Mesenchymal stem cell (in vitro differentiated cells and primary cell): ENCODE measurements around the gene COL4A2.

Source experiments
- DNase-seq: peaks from one replicate; pipeline ENCODE4 v3.0.0-alpha.2; 2013
- H2AFZ ChIP-seq: one replicate; pipeline ENCODE4 v1.6.1; 2013; ENCODE audit warnings: low read depth, mild to moderate bottlenecking, control low read depth, inconsistent platforms, low read length, moderate library complexity
- H2AK5ac ChIP-seq: 2 replicates; pipeline ENCODE4 v1.6.1; 2013; ENCODE audit warnings: low read length, moderate library complexity, mild to moderate bottlenecking, inconsistent platforms; ENCODE audit not compliant: severe bottlenecking
- H2BK120ac ChIP-seq: one replicate; pipeline ENCODE4 v1.6.1; 2013; ENCODE audit warnings: low read depth, mild to moderate bottlenecking, inconsistent platforms, low read length, moderate library complexity
- H2BK12ac ChIP-seq, 2 experiments: one replicate each; pipeline ENCODE4 v1.6.1; 2013; ENCODE audit warnings: inconsistent platforms in 2 of 2, low read length in 2 of 2, mild to moderate bottlenecking in 2 of 2, moderate library complexity in 2 of 2, control low read depth in 1 of 2
- H2BK15ac ChIP-seq: one replicate; pipeline ENCODE4 v1.6.1; 2013; ENCODE audit warnings: mild to moderate bottlenecking, low read depth, inconsistent platforms; ENCODE audit not compliant: poor library complexity, severe bottlenecking
- H2BK5ac ChIP-seq: 2 replicates; pipeline ENCODE4 v1.6.1; 2013; ENCODE audit warnings: low read depth, mild to moderate bottlenecking, low read length, control low read depth, inconsistent platforms; ENCODE audit not compliant: poor library complexity, severe bottlenecking
- H3K14ac ChIP-seq, 2 experiments: one replicate each; pipeline ENCODE4 v1.6.1; 2013; ENCODE audit warnings: inconsistent platforms in 2 of 2, low read length in 2 of 2, control low read depth in 1 of 2, mild to moderate bottlenecking in 1 of 2, moderate library complexity in 1 of 2
- H3K18ac ChIP-seq, 2 experiments: one replicate each; pipeline ENCODE4 v1.6.1; 2013; ENCODE audit warnings: inconsistent platforms in 2 of 2, low read length in 2 of 2, control low read depth in 1 of 2, low read depth in 1 of 2, mild to moderate bottlenecking in 1 of 2
- H3K23ac ChIP-seq, 2 experiments: one replicate each; pipeline ENCODE4 v1.6.1; 2013; ENCODE audit warnings: inconsistent platforms in 2 of 2, low read length in 2 of 2, mild to moderate bottlenecking in 2 of 2, moderate library complexity in 2 of 2, control low read depth in 1 of 2
- H3K27ac ChIP-seq: 2 replicates; pipeline ENCODE4 v1.5.1; 2013; ENCODE audit warnings: mild to moderate bottlenecking, moderate library complexity, low read length, control low read depth, inconsistent platforms; ENCODE audit not compliant: poor library complexity, severe bottlenecking
- H3K27me3 ChIP-seq, 2 experiments: 2 replicates each; pipeline versions ENCODE4 v1.6.1 to v1.7.0; 2013; ENCODE audit warnings: low read length in 2 of 2, mild to moderate bottlenecking in 2 of 2, moderate library complexity in 2 of 2, control low read depth in 1 of 2, inconsistent platforms in 1 of 2; ENCODE audit not compliant: control insufficient read depth in 1 of 2, insufficient read depth in 1 of 2
- H3K36me3 ChIP-seq, 2 experiments: 2 replicates each; pipeline versions ENCODE4 v1.6.1 to v1.7.0; 2013; ENCODE audit warnings: low read length in 2 of 2, control low read depth in 1 of 2, inconsistent platforms in 1 of 2, low read depth in 1 of 2, mild to moderate bottlenecking in 1 of 2; ENCODE audit not compliant: insufficient read depth in 2 of 2, control insufficient read depth in 1 of 2
- H3K4ac ChIP-seq, 2 experiments: one replicate each; pipeline ENCODE4 v1.6.1; 2013; ENCODE audit warnings: inconsistent platforms in 2 of 2, low read length in 2 of 2, mild to moderate bottlenecking in 2 of 2, moderate library complexity in 2 of 2, control low read depth in 1 of 2, low read depth in 1 of 2
- H3K4me1 ChIP-seq: 2 replicates; pipeline ENCODE4 v1.6.1; 2013; ENCODE audit warnings: low read depth, low read length, control low read depth; ENCODE audit not compliant: control insufficient read depth, insufficient read depth
- H3K4me2 ChIP-seq: 2 replicates; pipeline ENCODE4 v1.6.1; 2013; ENCODE audit warnings: low read length, mild to moderate bottlenecking, inconsistent platforms; ENCODE audit not compliant: poor library complexity, severe bottlenecking
- H3K4me3 ChIP-seq, 2 experiments: 2 replicates each; pipeline versions ENCODE4 v1.5.1 to v1.7.0; 2013; ENCODE audit warnings: low read length in 2 of 2, mild to moderate bottlenecking in 2 of 2, control low read depth in 1 of 2, low read depth in 1 of 2; ENCODE audit not compliant: insufficient read depth in 1 of 2
- H3K79me1 ChIP-seq: replicated peaks from 2 replicates; pipeline ENCODE4 v1.6.1; 2013; ENCODE audit warnings: mild to moderate bottlenecking, control low read depth, low read length, inconsistent platforms; ENCODE audit not compliant: poor library complexity, severe bottlenecking
- H3K9ac ChIP-seq: 2 replicates; pipeline ENCODE4 v1.7.0; 2013; ENCODE audit warnings: mild to moderate bottlenecking, low read length, moderate library complexity
- H3K9me3 ChIP-seq: 2 replicates; pipeline ENCODE4 v1.7.0; 2013; ENCODE audit warnings: mild to moderate bottlenecking, low read length; ENCODE audit not compliant: control insufficient read depth
- H4K8ac ChIP-seq: one replicate; pipeline ENCODE4 v1.6.1; 2013; ENCODE audit warnings: inconsistent platforms, mild to moderate bottlenecking, low read length, moderate library complexity
- H4K91ac ChIP-seq: one replicate; pipeline ENCODE4 v1.6.1; 2013; ENCODE audit warnings: mild to moderate bottlenecking, low read length, inconsistent platforms
- WGBS: methylation state at CpG from one replicate; pipeline ENCODE4 v1.1.7; 2013; ENCODE audit warnings: mixed read lengths; 5-methylcytosine and 5-hydroxymethylcytosine counted together

COL4A2 gene

DNA sequence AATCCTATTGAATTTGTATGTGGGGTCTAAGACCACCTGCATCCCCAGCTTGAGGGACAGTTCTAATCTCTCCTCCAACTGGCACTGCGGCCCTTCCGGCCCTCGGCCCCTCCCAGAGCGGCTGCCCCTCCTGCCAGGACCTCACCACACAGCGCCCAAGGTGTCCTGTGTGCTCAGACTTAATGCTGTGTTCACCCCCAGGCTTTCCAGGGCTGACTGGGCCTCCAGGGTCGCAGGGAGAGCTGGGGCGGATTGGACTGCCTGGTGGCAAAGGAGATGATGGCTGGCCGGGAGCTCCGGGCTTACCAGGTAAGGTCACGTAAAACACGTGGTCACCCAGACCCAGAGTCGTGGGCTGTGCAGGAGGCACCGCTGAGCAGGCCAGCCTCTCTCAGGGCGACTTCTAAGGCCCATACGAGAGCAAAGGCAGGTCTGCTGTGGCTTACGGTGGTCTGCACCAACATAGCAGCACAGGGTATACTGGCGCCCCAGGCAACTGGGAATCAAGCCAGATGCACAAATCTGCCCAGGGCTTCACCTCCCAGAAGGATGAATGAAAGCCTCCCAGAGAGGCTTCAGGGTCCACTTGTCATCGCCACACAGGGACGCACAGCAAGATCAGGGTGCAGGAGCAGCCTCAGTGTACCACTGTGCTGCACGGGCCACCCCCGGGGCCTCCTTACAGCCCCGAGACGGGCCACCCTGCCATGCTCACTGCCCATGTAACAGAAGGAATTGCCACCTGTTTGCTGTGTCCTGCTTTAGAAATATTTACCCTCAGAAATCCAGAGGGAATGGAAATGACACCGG lies 185.0 kb downstream of the COL4A2 start:
- H3K18ac ChIP-seq: no peak overlapping the region
- no peak overlapping the region for H3K4me3 ChIP-seq
- H3K9me3 ChIP-seq: no peaks in the 10 kb centered on the region
- no peak overlapping the region for H4K91ac ChIP-seq
- no peak overlapping the region for H3K4me2 ChIP-seq
- H3K14ac ChIP-seq: no peak overlapping the region
- peaks cover 9% of the 10 kb centered on the region for H3K4me1 ChIP-seq
- H2BK12ac ChIP-seq: no peak overlapping the region
- H2BK120ac ChIP-seq: no peak overlapping the region
- DNase-seq: no peak
- H2BK15ac ChIP-seq: no peak overlapping the region
- WGBS: 97% methylated on average over 24 of the region's 24 CpGs
- no peak overlapping the region for H3K9ac ChIP-seq
- no peak overlapping the region for H3K23ac ChIP-seq
- H2AK5ac ChIP-seq: no peak overlapping the region
- H2AFZ ChIP-seq: no peak overlapping the region
- no peak overlapping the region for H3K27ac ChIP-seq
- H3K4ac ChIP-seq: no peak overlapping the region
- no peaks in the 10 kb centered on the region for H3K27me3 ChIP-seq
- no peak overlapping the region for H4K8ac ChIP-seq
- peaks cover 65 to 81% of the 10 kb centered on the region in 2 experiments for H3K36me3 ChIP-seq
- peaks cover 30% of the 10 kb centered on the region for H3K79me1 ChIP-seq
- H2BK5ac ChIP-seq: no peak overlapping the region

DNA sequence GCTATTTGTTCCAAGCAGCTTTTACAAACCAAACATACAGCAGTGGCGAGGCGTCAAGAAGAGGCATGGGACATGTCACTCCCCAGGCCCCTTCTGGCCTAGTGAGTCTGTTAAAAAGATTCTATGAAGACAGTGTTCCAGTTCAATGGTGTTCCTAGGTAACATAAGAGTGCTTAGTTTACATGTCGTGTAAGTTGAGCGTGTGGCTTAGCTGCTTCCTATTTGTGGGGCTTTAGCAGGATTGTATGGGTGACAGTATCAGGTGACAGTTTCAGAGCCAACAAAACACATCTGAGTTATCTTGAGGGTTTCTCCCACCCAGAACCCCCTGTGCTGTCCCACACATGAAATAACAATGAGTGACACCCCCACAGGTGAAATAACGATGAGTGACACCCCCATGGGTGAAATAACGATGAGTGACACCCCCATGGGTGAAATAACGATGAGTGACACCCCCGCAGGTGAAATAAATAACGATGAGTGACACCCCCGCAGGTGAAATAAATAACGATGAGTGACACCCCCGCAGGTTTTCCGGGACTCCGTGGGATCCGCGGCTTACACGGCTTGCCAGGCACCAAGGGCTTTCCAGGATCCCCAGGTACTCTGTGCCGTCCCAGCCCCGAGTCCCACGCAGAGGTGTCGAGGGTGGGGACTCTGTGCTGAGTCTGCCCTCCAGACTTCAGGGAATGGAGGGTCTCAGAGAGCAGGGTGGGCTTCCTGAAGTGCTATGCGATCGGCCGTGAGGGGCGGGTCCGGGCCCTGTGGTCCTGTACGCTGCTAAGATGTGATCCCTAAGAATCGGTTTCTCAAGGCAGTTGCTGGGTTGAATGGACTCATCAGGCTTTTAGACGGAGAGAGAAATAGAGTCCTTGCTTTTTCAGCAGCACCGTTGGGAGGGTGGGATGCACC lies 185.9 kb downstream of the COL4A2 start:
- H4K91ac ChIP-seq: no peak overlapping the region
- H3K4ac ChIP-seq: no peak overlapping the region
- no peak overlapping the region for H3K23ac ChIP-seq
- no peak for DNase-seq
- H3K79me1 ChIP-seq: peaks cover 31% of the 10 kb centered on the region
- no peak overlapping the region for H2BK5ac ChIP-seq
- H3K14ac ChIP-seq: no peak overlapping the region
- H3K18ac ChIP-seq: no peak overlapping the region
- no peak overlapping the region for H3K9ac ChIP-seq
- no peak overlapping the region for H2AFZ ChIP-seq
- no peak overlapping the region for H2BK12ac ChIP-seq
- peaks cover 8% of the 10 kb centered on the region for H3K4me1 ChIP-seq
- H2BK15ac ChIP-seq: no peak overlapping the region
- no peak overlapping the region for H3K27ac ChIP-seq
- peaks cover 72 to 88% of the 10 kb centered on the region in 2 experiments for H3K36me3 ChIP-seq
- no peak overlapping the region for H3K4me3 ChIP-seq
- no peaks in the 10 kb centered on the region for H3K9me3 ChIP-seq
- WGBS: 93% methylated on average over 30 of the region's 30 CpGs
- no peak overlapping the region for H4K8ac ChIP-seq
- no peak overlapping the region for H2AK5ac ChIP-seq
- H3K27me3 ChIP-seq: no peaks in the 10 kb centered on the region
- no peak overlapping the region for H3K4me2 ChIP-seq
- H2BK120ac ChIP-seq: no peak overlapping the region

DNA sequence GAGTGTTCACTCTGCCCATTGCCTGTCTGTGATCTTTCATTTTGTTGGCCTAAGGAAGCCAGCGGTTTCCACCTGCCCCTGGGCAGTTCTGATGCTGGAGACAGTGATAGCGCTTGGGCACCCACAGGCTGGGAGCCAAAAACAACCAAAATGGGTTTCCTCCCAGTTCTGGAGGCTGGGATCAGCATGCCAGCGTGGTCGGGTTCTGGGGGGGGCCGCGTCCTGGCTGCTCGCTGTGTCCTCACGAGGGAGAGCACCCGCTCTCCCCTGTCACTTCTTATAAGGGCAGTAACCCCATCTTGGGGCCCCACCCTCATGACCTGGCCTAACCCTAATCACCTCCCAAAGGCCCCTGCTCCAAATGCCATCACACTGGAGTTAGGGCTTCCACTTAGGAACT lies 186.5 kb downstream of the COL4A2 start:
- DNase-seq: no peak
- Histone ChIP-seq H3K14ac (no peak overlapping the region), H3K4ac (no peak overlapping the region), H3K27ac (no peak overlapping the region), H3K18ac (no peak overlapping the region), H2AFZ (no peak overlapping the region), H3K23ac (no peak overlapping the region), H2BK15ac (no peak overlapping the region), H3K27me3 (no peaks in the 10 kb centered on the region), H4K91ac (no peak overlapping the region), H3K4me1 (peaks cover 8% of the 10 kb centered on the region), H2BK5ac (no peak overlapping the region), H3K9ac (no peak overlapping the region), H3K79me1 (peaks cover 27% of the 10 kb centered on the region), H3K36me3 (peaks cover 74 to 88% of the 10 kb centered on the region in 2 experiments), H2AK5ac (no peak overlapping the region), H3K4me3 (no peak overlapping the region), H4K8ac (no peak overlapping the region), H3K9me3 (no peaks in the 10 kb centered on the region), H3K4me2 (no peak overlapping the region), H2BK120ac (no peak overlapping the region), H2BK12ac (peak overlapping the region in 1 of 2 experiments; percentile 11)
- 98% methylated on average over 9 of the region's 9 CpGs for WGBS

DNA sequence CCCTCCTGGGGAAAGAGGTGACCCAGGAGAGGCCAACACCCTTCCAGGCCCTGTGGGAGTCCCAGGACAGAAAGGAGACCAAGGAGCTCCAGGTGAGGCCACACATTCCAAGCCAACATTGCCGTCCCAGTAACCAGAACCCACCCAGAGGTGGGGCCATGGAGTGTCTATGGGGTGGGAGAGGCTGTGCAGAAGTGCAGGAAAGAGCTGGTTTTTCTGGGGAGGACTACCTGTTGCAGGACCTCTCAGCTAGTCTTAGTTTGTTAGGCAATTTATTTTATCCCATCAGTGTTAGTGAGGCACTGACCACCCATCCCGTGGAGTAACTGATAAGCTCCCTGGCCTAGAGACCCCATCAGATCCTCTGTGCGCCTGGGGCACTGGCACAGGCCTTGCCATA lies 188.3 kb downstream of the COL4A2 start:
- Histone ChIP-seq H3K18ac (no peak overlapping the region), H3K23ac (no peak overlapping the region), H3K4me2 (no peak overlapping the region), H3K4ac (no peak overlapping the region), H2BK12ac (no peak overlapping the region), H2BK120ac (no peak overlapping the region), H2BK5ac (no peak overlapping the region), H3K79me1 (peaks cover 19% of the 10 kb centered on the region), H3K4me1 (peaks cover 10% of the 10 kb centered on the region), H3K4me3 (no peak overlapping the region), H3K27ac (no peak overlapping the region), H3K27me3 (no peaks in the 10 kb centered on the region), H4K91ac (no peak overlapping the region), H3K36me3 (peaks cover 70 to 75% of the 10 kb centered on the region in 2 experiments), H3K9me3 (peaks cover 1% of the 10 kb centered on the region), H3K9ac (no peak overlapping the region), H3K14ac (no peak overlapping the region), H2BK15ac (no peak overlapping the region), H2AK5ac (no peak overlapping the region), H2AFZ (no peak overlapping the region), H4K8ac (peak overlapping the region; percentile 12)
- 96% methylated on average over 3 of the region's 3 CpGs for WGBS
- DNase-seq: no peak
